ENCODE results near the gene FAM98B.

The FAM98B gene

DNA sequence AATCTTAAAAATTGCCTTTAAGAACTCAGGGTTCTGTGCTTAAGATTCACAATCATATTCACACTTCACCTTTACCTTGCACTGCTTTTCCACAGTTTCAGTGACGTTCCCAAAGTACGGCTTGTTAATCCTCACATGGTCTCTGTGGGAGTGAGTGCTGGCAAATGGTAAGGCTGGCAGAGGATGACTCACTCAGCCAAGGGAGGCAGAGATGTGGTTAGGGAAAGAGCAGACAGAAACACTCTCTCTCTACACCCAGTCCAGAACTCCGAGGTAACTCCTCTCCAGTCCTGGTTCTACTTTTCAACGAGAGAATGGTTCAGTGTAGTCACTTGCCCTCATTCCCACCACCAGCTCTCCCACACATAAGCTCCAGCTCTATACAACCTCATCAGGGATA lies 77.6 kb downstream of the FAM98B start:
- Histone ChIP-seq H2AFZ (no peak overlapping the region), H3K4me3 (ENCODE audit: low read depth, low read length) (no peak overlapping the region), H3K27ac (no peak overlapping the region), H3K9me3 (ENCODE audit: control insufficient read depth, low read length) (no peaks in the 10 kb centered on the region), H3K4me2 (ENCODE audit: low read length) (no peak overlapping the region), H3K27me3 (ENCODE audit: control insufficient read depth, insufficient read depth, low read length) (no peaks in the 10 kb centered on the region), H3K9ac (no peak overlapping the region), H3K36me3 (ENCODE audit: control insufficient read depth, insufficient read depth, low read length) (no peaks in the 10 kb centered on the region), H3K4me1 (peaks cover 1% of the 10 kb centered on the region), H3K79me2 (no peaks in the 10 kb centered on the region)
- TF ChIP-seq CTCF (IDR thresholded peaks at IDR 0.05), result no peak

DNA sequence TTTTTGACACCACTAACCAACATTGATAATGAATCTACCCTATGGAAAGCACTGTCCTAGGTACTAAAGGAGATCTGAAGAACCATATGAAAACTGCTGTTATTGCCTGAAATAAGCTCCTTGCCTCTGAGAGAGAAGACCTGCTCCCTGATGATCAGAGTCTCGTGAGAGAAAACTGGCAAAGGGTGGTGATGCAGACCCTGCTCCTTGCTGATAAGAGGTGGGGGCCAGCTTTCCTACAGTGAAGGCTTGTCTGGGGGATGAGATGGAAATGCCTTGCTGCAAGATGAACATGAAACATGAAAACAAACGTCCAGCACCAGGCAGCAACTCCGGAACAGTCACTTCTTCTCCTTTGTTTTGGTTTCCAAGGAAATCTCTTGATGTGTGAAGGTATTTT lies 78.8 kb downstream of the FAM98B start:
- no peak overlapping the region for H3K27ac ChIP-seq
- no peaks in the 10 kb centered on the region for H3K79me2 ChIP-seq
- H3K4me3 ChIP-seq (ENCODE audit: low read depth, low read length), result no peak overlapping the region
- no peaks in the 10 kb centered on the region for H3K9me3 ChIP-seq (ENCODE audit: control insufficient read depth, low read length)
- no peaks in the 10 kb centered on the region for H3K27me3 ChIP-seq (ENCODE audit: control insufficient read depth, insufficient read depth, low read length)
- no peak overlapping the region for H3K4me2 ChIP-seq (ENCODE audit: low read length)
- H2AFZ ChIP-seq, result no peak overlapping the region
- no peaks in the 10 kb centered on the region for H3K36me3 ChIP-seq (ENCODE audit: control insufficient read depth, insufficient read depth, low read length)
- no peak for TF ChIP-seq CTCF (IDR thresholded peaks at IDR 0.05)
- peaks cover 2% of the 10 kb centered on the region for H3K4me1 ChIP-seq
- no peak overlapping the region for H3K9ac ChIP-seq

DNA sequence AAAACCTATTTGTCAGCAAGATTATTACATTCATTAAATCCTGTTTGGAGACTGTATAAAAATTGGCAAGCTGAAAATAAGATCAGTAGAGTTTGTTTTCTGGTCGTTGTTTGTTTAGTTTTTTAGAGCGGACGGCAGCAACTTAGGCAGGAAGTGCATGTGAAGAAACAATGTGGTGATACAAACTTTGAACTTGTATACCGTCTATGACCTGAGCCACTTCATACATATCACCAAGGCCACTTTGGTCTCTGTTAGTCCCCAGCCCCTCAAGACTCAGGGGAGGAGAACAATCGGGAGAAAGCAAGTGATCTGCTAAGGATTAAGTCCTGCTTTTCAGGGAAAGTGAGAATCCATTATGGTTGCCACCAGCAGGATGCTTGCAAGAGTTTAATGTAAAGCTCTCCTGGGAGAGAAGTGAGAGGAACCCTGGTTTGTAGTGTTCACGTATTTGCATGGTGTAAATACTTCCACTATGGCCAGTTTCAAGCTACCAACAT lies 79.5 kb downstream of the FAM98B start:
- H2AFZ ChIP-seq, result no peak overlapping the region
- no peak overlapping the region for H3K9ac ChIP-seq
- peaks cover 2% of the 10 kb centered on the region for H3K4me1 ChIP-seq
- H3K27me3 ChIP-seq (ENCODE audit: control insufficient read depth, insufficient read depth, low read length), result no peaks in the 10 kb centered on the region
- no peaks in the 10 kb centered on the region for H3K9me3 ChIP-seq (ENCODE audit: control insufficient read depth, low read length)
- H3K79me2 ChIP-seq, result no peaks in the 10 kb centered on the region
- no peak overlapping the region for H3K4me2 ChIP-seq (ENCODE audit: low read length)
- H3K36me3 ChIP-seq (ENCODE audit: control insufficient read depth, insufficient read depth, low read length), result no peaks in the 10 kb centered on the region
- H3K27ac ChIP-seq, result no peak overlapping the region
- no peak overlapping the region for H3K4me3 ChIP-seq (ENCODE audit: low read depth, low read length)
- no peak for TF ChIP-seq CTCF (IDR thresholded peaks at IDR 0.05)

DNA sequence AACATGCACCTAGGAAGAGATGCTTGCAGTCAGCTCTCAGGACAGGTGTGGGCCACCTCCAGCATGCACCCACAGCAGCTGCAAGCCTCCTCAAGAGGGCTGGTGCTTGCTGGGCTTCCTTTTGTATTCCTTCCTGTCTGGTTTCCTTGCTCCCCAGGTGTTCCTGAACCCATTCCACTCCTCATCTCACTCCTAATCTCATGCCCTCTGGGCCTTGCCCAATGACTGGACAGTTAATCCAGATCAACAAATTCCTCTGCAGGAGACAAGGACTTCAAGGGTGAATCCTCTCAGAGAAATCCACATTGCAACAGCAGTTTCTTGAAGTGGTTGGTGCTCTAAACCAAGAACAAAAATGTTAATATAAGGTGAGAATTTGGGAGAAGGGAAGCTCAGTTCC lies 80.0 kb downstream of the FAM98B start:
- Histone ChIP-seq H3K9me3 (ENCODE audit: control insufficient read depth, low read length) (no peaks in the 10 kb centered on the region), H3K4me3 (ENCODE audit: low read depth, low read length) (no peak overlapping the region)
- TF ChIP-seq CTCF (IDR thresholded peaks at IDR 0.05), result no peak

DNA sequence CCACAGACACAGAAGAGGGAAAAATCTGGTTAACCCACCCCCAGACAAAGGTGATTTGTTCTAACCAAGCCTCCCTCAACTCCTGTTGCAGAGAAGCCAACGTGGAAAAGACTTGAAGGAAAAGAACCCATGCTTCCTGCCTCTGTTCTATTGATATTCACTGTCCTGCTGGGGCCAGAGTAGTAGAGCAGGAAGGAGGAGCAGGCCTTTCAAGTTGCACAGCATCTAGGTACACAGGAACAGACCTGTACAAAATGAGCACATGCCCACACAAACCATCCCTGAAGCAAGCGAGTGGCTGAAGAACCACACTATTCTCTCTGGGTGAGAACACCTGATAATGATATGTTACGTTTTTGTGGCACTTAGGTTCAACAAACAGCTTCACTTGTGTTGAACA lies 80.8 kb downstream of the FAM98B start:
- no peak overlapping the region for H3K9ac ChIP-seq
- no peaks in the 10 kb centered on the region for H3K27me3 ChIP-seq (ENCODE audit: control insufficient read depth, insufficient read depth, low read length)
- no peaks in the 10 kb centered on the region for H3K36me3 ChIP-seq (ENCODE audit: control insufficient read depth, insufficient read depth, low read length)
- H3K4me1 ChIP-seq, result peaks cover 2% of the 10 kb centered on the region
- H2AFZ ChIP-seq, result no peak overlapping the region
- TF ChIP-seq CTCF (IDR thresholded peaks at IDR 0.05), result no peak
- no peak overlapping the region for H3K4me3 ChIP-seq (ENCODE audit: low read depth, low read length)
- H3K4me2 ChIP-seq (ENCODE audit: low read length), result no peak overlapping the region
- no peak overlapping the region for H3K27ac ChIP-seq
- H3K9me3 ChIP-seq (ENCODE audit: control insufficient read depth, low read length), result no peaks in the 10 kb centered on the region
- no peaks in the 10 kb centered on the region for H3K79me2 ChIP-seq

More for the DNA sequence above, 80.0 kb downstream of the FAM98B start:
- H3K4me2 ChIP-seq (ENCODE audit: low read length), result no peak overlapping the region
- H3K79me2 ChIP-seq, result no peaks in the 10 kb centered on the region
- no peaks in the 10 kb centered on the region for H3K36me3 ChIP-seq (ENCODE audit: control insufficient read depth, insufficient read depth, low read length)
- peaks cover 2% of the 10 kb centered on the region for H3K4me1 ChIP-seq
- H3K9ac ChIP-seq, result no peak overlapping the region
- H2AFZ ChIP-seq, result no peak overlapping the region
- no peak overlapping the region for H3K27ac ChIP-seq
- no peaks in the 10 kb centered on the region for H3K27me3 ChIP-seq (ENCODE audit: control insufficient read depth, insufficient read depth, low read length)
